ENCODE measurements around the gene SHB. TPM values are rescaled to one million over a fixed set of nuclear protein-coding genes. Genes with fewer than 3 reads are reported as not detected.

SHB gene
- total and polyA plus RNA-seq, 2 donors (not counting 1 experiment from before 2014, with no cell fraction given), result 9.9 to 13.9 TPM

DNA sequence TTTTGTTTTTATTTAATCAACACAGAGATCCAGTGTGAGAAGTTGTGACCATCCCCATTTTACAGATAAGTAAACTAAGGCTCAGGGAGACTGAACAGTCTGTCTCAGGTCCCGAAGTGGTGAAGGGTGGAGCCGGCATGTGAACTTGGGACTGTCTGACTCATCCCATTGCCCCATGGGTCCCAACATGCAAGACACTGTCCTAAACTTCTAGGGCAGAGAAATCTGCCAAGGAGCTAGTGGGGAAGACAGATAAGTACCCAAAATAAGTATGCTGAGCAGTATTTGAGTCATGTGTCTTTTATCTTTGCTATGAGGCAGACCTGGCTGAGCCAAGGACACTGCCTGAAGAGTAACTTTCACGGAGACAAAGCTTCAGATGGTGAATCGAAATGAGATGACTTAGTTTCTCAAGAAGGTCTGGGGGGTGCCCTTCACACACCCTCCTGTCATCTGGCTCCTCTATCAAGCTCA is 100.8 kb downstream of the SHB start:
- Histone ChIP-seq H3K9ac (ENCODE audit: insufficient read depth, low read length) (no peak overlapping the region), H3K79me2 (ENCODE audit: control insufficient read depth, insufficient read depth, low read length) (peaks cover 27% of the 10 kb centered on the region), H3K27ac (ENCODE audit: insufficient read depth, low read length) (peak overlapping the region; percentile 60), H3K9me3 (ENCODE audit: control insufficient read depth, insufficient read depth, low read depth, low read length) (no peaks in the 10 kb centered on the region), H3K4me3 (replicated peaks in 1 of 4; ENCODE audit: control extremely low read depth in 1 of 4, insufficient read depth in 1 of 4, low read depth in 3 of 4, low read length in 4 of 4) (no peak overlapping the region), H3K36me3 (ENCODE audit: control insufficient read depth, insufficient read depth, low read length) (peaks cover 7% of the 10 kb centered on the region), H2AFZ (ENCODE audit: low read length) (no peak overlapping the region), H3K4me1 (ENCODE audit: control insufficient read depth, extremely low read depth, insufficient read depth, low read length) (peaks cover 36% of the 10 kb centered on the region), H3K27me3 (ENCODE audit: control insufficient read depth, insufficient read depth, low read length) (no peaks in the 10 kb centered on the region), H3K4me2 (ENCODE audit: extremely low read depth, insufficient read depth, low read length) (no peak overlapping the region), H4K20me1 (ENCODE audit: control insufficient read depth, extremely low read depth, insufficient read depth, low read length) (no peaks in the 10 kb centered on the region)
- DNase-seq (ENCODE audit: low read depth in 2 of 2), result peak; percentile 69 to 79
- TF ChIP-seq CTCF (conservative IDR thresholded peaks at IDR 0.05 in 1 of 2, IDR thresholded peaks at IDR 0.05 in 1 of 2; ENCODE audit: low read depth in 1 of 2, low read length in 2 of 2) (no peak), EZH2 (IDR thresholded peaks at IDR 0.05; ENCODE audit: low read length, missing control alignments) (no peak)

DNA sequence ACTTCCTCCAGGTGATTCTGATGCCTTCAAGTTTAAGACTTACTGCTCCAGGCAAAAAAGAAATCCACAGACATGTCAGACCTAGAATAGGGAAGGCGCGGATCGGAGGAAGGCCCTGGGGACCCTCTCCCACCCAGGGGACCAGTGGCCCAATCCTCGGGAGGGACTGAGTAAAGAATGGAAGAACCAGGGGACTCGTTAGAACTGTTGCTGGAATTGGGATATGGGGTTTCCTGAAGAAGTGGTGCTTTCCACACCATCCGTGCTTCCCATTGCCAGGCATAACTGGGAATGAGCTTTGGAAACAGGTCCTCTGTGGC is 101.3 kb downstream of the SHB start:
- Histone ChIP-seq H3K36me3 (ENCODE audit: control insufficient read depth, insufficient read depth, low read length) (peaks cover 7% of the 10 kb centered on the region), H3K27ac (ENCODE audit: insufficient read depth, low read length) (peak overlapping the region; percentile 60), H3K4me3 (replicated peaks in 1 of 4; ENCODE audit: control extremely low read depth in 1 of 4, insufficient read depth in 1 of 4, low read depth in 3 of 4, low read length in 4 of 4) (no peak overlapping the region), H4K20me1 (ENCODE audit: control insufficient read depth, extremely low read depth, insufficient read depth, low read length) (no peaks in the 10 kb centered on the region), H3K27me3 (ENCODE audit: control insufficient read depth, insufficient read depth, low read length) (no peaks in the 10 kb centered on the region), H3K9me3 (ENCODE audit: control insufficient read depth, insufficient read depth, low read depth, low read length) (no peaks in the 10 kb centered on the region), H3K79me2 (ENCODE audit: control insufficient read depth, insufficient read depth, low read length) (peaks cover 30% of the 10 kb centered on the region), H3K9ac (ENCODE audit: insufficient read depth, low read length) (no peak overlapping the region), H3K4me1 (ENCODE audit: control insufficient read depth, extremely low read depth, insufficient read depth, low read length) (peaks cover 36% of the 10 kb centered on the region), H3K4me2 (ENCODE audit: extremely low read depth, insufficient read depth, low read length) (no peak overlapping the region), H2AFZ (ENCODE audit: low read length) (no peak overlapping the region)
- no peak for DNase-seq (ENCODE audit: low read depth in 2 of 2)
- TF ChIP-seq CTCF (conservative IDR thresholded peaks at IDR 0.05 in 1 of 2, IDR thresholded peaks at IDR 0.05 in 1 of 2; ENCODE audit: low read depth in 1 of 2, low read length in 2 of 2), result no peak

- Histone ChIP-seq H3K79me2 (ENCODE audit: control insufficient read depth, insufficient read depth, low read length) (peaks cover 30% of the 10 kb centered on the region), H3K27ac (ENCODE audit: insufficient read depth, low read length) (no peak overlapping the region), H4K20me1 (ENCODE audit: control insufficient read depth, extremely low read depth, insufficient read depth, low read length) (no peaks in the 10 kb centered on the region), H3K9ac (ENCODE audit: insufficient read depth, low read length) (no peak overlapping the region), H2AFZ (ENCODE audit: low read length) (no peak overlapping the region), H3K36me3 (ENCODE audit: control insufficient read depth, insufficient read depth, low read length) (peaks cover 7% of the 10 kb centered on the region), H3K9me3 (ENCODE audit: control insufficient read depth, insufficient read depth, low read depth, low read length) (no peaks in the 10 kb centered on the region), H3K4me3 (replicated peaks in 1 of 4; ENCODE audit: control extremely low read depth in 1 of 4, insufficient read depth in 1 of 4, low read depth in 3 of 4, low read length in 4 of 4) (no peak overlapping the region), H3K4me2 (ENCODE audit: extremely low read depth, insufficient read depth, low read length) (no peak overlapping the region), H3K4me1 (ENCODE audit: control insufficient read depth, extremely low read depth, insufficient read depth, low read length) (peaks cover 36% of the 10 kb centered on the region), H3K27me3 (ENCODE audit: control insufficient read depth, insufficient read depth, low read length) (no peaks in the 10 kb centered on the region)
- TF ChIP-seq EZH2 (IDR thresholded peaks at IDR 0.05; ENCODE audit: low read length, missing control alignments), result no peak
- TF ChIP-seq CTCF (conservative IDR thresholded peaks at IDR 0.05 in 1 of 2, IDR thresholded peaks at IDR 0.05 in 1 of 2; ENCODE audit: low read depth in 1 of 2, low read length in 2 of 2), result no peak
- DNase-seq (ENCODE audit: low read depth in 2 of 2), result no peak
These were observed 101.8 kb downstream of the SHB start for GRCh38 chr9:37967014-37967760.
